ENCODE measurements around the gene LTB.
"Not testable (repeated sequence)": the region's sequence is repeated elsewhere in the genome, so short reads cannot be mapped to it uniquely, and the experiment has no call there.

LTB gene

GRCh38 chr6:31607317-31607716 is 25.1 kb upstream of the LTB start:
- DNase-seq: no peak

GRCh38 chr6:31597006-31597405 is 14.8 kb upstream of the LTB start:
- DNase-seq: peak; percentile 31

GRCh38 chr6:31592396-31592771 is 10.2 kb upstream of the LTB start:
- no peak for DNase-seq

DNA sequence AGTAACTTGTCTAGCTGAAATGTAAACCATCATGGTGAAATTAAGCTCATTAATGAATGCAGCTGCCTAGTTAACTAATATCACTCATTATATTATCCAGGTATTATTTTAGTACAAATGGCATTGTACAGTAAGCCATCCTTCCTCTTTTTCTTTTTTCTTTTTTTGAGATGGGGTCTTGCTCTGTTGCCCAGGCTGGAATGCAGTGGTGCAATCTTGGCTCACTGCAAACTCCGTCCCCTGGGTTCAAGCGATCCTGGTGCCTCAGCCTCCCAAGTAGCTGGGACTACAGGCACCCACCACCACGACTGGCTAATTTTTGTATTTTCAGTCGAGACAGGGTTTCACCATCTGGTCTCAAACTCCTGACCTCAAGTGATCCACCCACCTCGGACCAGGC is 8.5 kb upstream of the LTB start:
- not testable (repeated sequence) for DNase-seq

- no peak for DNase-seq
Measured at GRCh38 chr6:31588871-31589650, 6.8 kb upstream of the LTB start.

DNA sequence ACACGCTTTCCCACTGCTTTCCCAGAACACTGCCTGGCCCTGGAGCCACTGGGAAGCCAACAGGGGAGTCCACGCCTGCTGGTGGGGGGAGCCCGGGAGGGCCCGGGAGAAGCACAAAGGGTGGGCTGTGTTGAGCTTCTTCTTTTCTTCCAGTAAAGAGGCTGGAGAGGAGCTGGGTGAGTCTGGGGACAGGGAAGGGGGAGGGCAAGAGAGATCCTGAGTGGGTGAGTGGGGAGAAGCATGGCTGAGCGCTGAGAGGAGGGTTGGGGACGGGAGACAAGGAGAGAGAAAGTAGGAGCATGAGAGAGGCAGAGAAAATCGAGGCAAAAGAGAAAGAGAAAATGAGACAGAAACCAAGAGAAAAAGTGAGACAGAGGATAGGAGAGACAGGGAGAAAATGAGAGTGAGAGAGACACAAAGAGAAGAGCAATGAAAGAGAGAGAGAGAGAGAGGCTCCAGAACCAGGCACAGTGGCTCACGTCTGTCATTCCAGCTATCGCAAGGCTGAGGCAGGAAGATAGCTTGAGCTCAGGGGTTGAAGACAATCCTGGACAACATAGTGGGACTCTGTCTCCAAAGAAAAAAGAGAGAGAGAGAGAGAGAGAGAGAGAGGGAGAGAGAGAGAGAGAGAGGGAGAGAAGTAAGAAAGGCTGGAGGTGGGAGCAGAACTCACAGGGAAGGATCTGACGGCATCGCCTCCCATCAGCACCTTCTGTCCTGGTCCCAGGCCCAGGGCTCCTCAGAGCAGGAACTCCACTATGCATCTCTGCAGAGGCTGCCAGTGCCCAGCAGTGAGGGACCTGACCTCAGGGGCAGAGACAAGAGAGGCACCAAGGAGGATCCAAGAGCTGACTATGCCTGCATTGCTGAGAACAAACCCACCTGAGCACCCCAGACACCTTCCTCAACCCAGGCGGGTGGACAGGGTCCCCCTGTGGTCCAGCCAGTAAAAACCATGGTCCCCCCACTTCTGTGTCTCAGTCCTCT is 5.9 kb upstream of the LTB start:
- no peak for DNase-seq

DNA sequence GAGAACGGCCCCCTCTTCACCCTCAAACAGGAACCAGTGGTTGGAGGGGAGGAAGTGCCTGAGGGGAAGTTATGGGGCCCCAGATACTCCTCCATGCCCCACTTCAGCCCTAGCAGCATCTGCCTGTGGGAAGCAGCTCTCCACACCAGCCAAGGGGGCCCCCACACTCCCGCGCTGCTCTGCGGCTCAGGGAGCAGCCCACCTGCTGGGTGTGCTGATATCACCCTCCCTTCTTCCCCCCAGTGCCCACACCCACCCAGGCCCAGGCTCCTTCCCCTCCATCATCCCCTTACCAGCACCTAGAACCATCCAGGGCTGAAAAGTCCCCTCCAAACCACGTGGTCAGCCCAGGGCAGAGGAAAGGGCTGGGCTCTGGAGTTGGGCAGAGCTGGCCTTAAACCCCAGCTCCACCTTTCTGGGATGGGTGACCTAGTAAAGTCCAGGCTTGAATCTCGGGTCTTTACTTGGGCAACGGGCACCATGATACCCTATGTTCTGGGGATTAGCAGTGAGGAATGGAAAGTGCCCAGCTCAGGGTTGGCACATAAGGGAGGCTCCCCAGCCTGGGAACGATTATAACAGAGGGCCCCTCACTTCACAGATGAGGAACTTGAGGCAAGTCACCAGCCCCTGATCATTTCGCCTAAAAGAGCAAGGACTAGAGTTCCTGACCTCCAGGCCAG is 4.5 kb upstream of the LTB start:
- no peak for DNase-seq

DNA sequence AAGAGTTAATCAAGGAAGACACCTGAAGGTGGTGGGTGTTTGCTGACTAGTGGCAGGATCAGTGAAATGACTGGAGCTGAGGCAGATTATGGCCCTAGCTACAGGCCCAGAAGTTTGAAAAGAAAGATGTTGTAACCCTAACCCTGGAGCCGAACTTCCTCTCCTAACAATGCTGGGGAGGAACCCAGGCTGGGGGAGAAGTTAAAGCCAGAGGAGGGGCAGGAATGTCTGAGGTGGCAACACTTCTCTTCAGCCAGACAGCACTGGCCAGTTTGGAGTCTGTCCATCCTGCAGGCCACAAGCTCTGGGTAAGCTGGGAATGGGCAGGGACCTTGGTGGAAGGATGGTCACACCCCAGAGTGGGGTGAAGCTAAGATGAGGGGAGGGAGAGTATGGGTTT is 3.8 kb upstream of the LTB start, which contains the start of gene LST1:
Gene LST1 (plus strand): TSS at position 270 of the 400 bp plus-strand sequence. CDS start 1,023 bp downstream, outside the sequence.
- no peak for DNase-seq

DNA sequence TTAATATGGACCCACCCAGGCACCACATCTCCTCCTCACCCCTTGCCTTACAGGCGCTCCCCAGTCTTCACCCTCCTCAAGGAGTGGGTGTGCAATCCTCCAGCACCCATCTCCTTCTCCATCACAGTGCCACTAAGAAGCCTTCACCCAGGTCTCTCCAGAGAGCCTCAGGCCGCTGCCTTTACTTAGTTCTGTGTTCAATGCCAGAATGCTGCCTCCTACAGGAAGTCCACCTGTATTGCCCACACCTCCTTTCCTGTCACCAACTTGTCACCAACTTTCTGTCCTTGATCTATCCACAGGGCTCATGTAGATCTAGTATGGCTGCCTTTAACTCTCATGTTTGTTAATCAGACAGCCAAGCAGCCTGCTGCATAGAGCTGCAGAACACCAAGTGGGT is 3.3 kb upstream of the LTB start:
- DNase-seq: no peak

GRCh38 chr6:31581434-31582229 is 592 bp downstream of the LTB start:
- no peak for DNase-seq

GRCh38 chr6:31580807-31581433 is 1.3 kb downstream of the LTB start:
- peak; percentile 82 for DNase-seq

DNA sequence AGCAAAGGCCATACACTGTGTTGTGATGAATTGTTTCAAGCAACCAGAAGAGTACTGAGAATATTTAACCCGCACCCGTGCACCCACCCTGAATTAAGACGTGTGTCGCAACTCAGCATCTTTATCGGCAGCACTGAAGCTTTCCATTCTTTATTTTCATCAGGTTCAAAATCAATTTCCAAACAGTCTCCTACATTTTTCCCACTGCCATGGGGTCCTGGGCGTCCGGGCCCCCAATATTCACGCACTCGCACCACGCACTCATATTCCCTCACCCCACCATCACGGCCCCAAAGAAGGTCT is 1.8 kb downstream of the LTB start:
- DNase-seq: no peak

DNA sequence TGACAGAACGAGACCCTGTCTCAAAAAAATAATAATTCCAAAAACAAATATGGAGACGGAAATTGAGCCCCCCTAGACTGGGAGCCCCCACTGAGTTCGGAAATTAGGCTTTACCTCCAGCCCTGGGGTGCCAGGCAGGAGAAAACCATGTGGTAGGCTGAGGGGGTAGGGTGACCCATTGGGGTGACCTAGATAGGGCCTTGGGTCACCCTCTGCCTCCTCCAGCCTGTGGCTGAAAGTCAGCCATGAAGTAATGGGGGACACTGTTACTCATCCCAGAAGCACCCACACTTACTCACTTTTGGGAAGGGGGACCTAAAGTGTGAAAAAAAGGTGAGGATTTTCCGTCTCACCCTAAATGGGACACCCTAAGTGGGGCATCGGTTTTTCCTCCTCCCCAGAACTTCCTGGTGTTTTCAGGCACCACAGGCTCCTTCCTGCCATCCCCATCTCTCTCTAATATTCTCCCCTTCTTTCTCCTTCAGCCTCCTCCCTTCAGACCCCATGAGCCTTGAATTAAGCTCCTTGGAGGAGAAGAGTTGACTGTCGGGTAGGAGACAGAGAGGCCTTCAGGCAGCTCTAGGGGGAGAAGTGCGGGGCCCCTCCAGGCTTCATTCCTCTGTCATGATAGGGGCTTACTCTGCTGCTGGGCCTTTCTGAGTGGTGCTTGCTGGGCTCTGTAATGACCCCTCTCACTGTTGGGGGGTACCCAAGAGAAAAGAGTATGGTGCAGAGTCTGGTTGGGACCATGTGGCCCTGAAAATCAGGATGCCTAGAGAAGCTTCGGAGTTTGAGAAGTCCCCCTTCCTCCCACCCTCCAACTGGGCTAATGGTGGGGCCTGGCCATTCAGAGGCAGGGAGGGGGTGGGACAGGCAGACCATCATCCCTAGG is 2.4 kb downstream of the LTB start:
- DNase-seq: no peak

DNA sequence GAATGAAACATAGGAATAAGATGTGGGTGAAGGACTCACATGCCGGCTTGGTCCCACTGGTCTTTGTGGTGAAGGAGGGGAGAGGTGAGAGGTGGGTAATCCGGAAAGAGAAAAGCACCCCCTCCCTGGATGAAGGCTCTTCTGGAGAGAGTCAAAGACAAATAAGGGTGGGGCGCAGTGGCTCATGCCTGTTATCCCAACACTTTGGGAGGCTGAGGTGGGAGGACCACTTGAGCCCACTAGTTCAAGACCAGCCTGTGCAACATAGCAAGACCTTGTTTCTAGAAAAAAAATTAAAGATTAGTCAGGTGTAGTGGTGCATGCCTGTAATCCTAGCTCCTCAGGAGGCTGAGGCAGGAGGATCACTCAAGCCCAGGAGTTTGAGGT is 3.1 kb downstream of the LTB start:
- no peak for DNase-seq

DNA sequence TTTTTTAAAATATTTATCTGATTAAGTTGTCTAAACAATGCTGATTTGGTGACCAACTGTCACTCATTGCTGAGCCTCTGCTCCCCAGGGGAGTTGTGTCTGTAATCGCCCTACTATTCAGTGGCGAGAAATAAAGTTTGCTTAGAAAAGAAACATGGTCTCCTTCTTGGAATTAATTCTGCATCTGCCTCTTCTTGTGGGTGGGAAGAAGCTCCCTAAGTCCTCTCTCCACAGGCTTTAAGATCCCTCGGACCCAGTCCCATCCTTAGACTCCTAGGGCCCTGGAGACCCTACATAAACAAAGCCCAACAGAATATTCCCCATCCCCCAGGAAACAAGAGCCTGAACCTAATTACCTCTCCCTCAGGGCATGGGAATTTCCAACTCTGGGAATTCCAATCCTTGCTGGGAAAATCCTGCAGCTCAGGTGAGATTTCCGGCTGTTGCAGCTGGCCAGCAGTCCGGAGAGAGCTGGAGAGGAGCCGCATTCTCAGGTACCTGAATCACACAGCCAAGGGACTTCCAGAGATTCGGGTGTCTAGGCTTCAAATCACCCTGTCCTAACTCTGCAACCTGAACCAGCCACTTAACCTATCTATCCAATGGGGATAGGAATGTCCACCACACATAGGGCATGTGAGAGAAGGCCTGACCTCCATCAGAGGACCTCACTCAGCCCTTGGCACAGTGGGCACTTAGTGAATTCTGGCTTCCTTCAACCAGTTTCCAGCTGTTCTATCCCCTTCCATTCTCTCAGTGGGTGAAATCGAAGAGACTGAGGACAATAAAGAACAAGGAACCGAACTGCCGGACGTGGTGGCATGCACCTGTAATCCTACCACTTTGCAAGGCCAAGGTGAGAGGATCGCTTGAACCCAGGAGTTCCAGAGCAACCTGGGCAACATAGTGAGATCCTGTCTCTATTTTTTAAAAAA is 3.8 kb downstream of the LTB start:
- no peak for DNase-seq

DNA sequence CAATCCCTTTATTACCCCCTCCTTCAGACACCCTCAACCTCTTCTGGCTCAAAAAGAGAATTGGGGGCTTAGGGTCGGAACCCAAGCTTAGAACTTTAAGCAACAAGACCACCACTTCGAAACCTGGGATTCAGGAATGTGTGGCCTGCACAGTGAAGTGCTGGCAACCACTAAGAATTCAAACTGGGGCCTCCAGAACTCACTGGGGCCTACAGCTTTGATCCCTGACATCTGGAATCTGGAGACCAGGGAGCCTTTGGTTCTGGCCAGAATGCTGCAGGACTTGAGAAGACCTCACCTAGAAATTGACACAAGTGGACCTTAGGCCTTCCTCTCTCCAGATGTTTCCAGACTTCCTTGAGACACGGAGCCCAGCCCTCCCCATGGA is 4.7 kb downstream of the LTB start:
- DNase-seq: no peak

- DNase-seq: no peak
Measured at GRCh38 chr6:31576897-31577578, 5.2 kb downstream of the LTB start.

DNA sequence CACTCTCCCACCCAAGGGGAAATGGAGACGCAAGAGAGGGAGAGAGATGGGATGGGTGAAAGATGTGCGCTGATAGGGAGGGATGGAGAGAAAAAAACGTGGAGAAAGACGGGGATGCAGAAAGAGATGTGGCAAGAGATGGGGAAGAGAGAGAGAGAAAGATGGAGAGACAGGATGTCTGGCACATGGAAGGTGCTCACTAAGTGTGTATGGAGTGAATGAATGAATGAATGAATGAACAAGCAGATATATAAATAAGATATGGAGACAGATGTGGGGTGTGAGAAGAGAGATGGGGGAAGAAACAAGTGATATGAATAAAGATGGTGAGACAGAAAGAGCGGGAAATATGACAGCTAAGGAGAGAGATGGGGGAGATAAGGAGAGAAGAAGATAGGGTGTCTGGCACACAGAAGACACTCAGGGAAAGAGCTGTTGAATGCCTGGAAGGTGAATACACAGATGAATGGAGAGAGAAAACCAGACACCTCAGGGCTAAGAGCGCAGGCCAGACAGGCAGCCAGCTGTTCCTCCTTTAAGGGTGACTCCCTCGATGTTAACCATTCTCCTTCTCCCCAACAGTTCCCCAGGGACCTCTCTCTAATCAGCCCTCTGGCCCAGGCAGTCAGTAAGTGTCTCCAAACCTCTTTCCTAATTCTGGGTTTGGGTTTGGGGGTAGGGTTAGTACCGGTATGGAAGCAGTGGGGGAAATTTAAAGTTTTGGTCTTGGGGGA is 6.1 kb downstream of the LTB start:
- no peak for DNase-seq

Measured in fibroblast of skin of right biceps (primary cell).